Activated CD4-positive, alpha-beta memory T cell treated with anti-CD3 and anti-CD28 coated beads, Interleukin-2, amount 10 ng/mL, durations not matched to agents 7 days and 5 days (primary cell): ENCODE results near the gene CDS2. TPM values are rescaled to one million over a fixed set of nuclear protein-coding genes. Genes with fewer than 3 reads are reported as not detected.

Source experiments
- CTCF ChIA-PET: fragments of 350-600 bp; sonication (Branson Sonifier 250); formaldehyde crosslinking; loops from one replicate; lab custom pipeline; 2021; ENCODE audit warnings: antibody characterized with exemption, inconsistent platforms; lab: Charles Lee
- POLR2A ChIA-PET: fragments of 350-600 bp; sonication (Branson Sonifier 250); formaldehyde crosslinking; loops from one replicate; lab custom pipeline; 2021; ENCODE audit warnings: antibody characterized with exemption; lab: Charles Lee
- DNase-seq: peaks from one replicate; pipeline ENCODE4 v3.0.0-alpha.2; 2020
- H3K27ac Mint-ChIP-seq: one replicate; pipeline ENCODE4 v1.8.0; 2021; ENCODE audit warnings: mild to moderate bottlenecking, mixed read lengths
- H3K27me3 Mint-ChIP-seq: one replicate; pipeline ENCODE4 v1.8.0; 2021; ENCODE audit warnings: mixed read lengths
- H3K36me3 Mint-ChIP-seq: one replicate; pipeline ENCODE4 v1.8.0; 2021; ENCODE audit warnings: low read depth, mixed read lengths
- H3K4me1 Mint-ChIP-seq: one replicate; pipeline ENCODE4 v1.8.0; 2021; ENCODE audit warnings: mixed read lengths
- H3K4me3 Mint-ChIP-seq: one replicate; pipeline ENCODE4 v1.8.0; 2021; ENCODE audit warnings: mild to moderate bottlenecking, mixed read lengths
- H3K9me3 Mint-ChIP-seq: one replicate; pipeline ENCODE4 v1.8.0; 2021; ENCODE audit warnings: mixed read lengths
- total RNA-seq, 2 experiments: library from RNA; stranded (reverse); gene quantifications; one replicate each; pipeline ENCODE4 v1.2.3, GENCODE V29; 2021

CDS2 gene
- total RNA-seq, 2 experiments from 2014 or later: 67.4 to 68.2 TPM

DNA sequence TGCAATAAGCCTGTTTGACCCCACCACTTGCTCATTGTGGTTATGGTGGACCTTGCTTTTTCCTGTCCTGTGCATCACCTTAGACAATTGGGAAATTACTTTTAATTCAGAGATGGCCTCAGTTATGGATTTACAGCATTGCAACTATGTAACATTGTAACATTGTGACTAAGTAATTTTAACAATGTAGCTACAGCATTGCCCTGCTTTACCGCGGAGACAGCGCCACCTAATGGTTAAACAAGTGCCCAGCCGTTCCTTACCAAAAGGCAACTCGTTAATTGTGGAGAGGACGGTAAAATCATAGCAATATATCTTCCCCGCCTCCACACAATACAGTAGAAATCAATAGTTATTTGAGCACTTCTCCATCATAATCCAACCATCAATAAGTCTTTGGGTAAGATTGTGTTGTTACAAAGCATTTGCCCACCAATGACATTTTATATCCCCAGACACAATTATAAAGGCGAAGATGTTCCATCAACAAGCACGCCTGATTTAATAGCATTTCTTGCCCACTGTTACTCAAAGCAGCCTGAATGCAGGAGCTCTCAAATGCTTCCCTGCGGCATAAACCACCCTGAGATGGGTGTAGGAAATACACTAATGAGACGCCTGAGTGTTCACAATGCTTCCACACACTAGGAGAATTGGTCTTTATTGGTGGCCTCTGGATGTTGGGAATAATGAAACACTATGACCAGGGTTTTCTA lies 96.3 kb downstream of the CDS2 start:
- no peaks in the 10 kb centered on the region for H3K36me3 Mint-ChIP-seq
- POLR2A ChIA-PET: no interaction called here
- no peaks in the 10 kb centered on the region for H3K27me3 Mint-ChIP-seq
- no peak overlapping the region for H3K27ac Mint-ChIP-seq
- no peaks in the 10 kb centered on the region for H3K9me3 Mint-ChIP-seq
- H3K4me3 Mint-ChIP-seq: no peak overlapping the region
- CTCF ChIA-PET: interaction anchor here (0.6 to 7.9 kb wide), 16 partner anchors 8 to 220 kb away, joined by 3 to 109 read pairs (median 4); partner anchors contain the start of genes CDS2 and PCNA
- H3K4me1 Mint-ChIP-seq: no peaks in the 10 kb centered on the region
- peak; percentile 67 for DNase-seq

DNA sequence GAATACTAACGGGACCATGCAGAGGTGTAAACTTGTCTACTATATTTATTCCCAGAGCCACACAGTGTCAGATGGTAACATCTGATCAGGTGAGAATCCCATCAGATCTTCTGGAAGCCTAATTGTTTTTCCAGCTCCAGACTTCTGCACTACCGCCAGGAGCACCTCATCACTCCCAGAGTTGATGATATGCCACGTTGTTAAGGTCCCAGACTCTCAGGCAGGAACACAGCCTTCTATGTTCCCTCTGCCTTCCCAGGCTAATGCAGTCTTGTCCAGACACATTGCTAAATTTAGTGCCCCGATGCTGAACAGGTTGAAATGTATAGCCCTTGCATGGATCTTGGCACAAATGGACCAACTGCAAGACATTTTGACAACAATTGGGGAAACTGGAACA lies 103.7 kb downstream of the CDS2 start:
- Mint-ChIP-seq H3K9me3 (no peaks in the 10 kb centered on the region), H3K36me3 (no peaks in the 10 kb centered on the region), H3K27me3 (peaks cover 23% of the 10 kb centered on the region), H3K4me1 (no peaks in the 10 kb centered on the region), H3K4me3 (no peak overlapping the region), H3K27ac (no peak overlapping the region)
- POLR2A ChIA-PET: no interaction called here
- CTCF ChIA-PET: no interaction called here
- DNase-seq: no peak

DNA sequence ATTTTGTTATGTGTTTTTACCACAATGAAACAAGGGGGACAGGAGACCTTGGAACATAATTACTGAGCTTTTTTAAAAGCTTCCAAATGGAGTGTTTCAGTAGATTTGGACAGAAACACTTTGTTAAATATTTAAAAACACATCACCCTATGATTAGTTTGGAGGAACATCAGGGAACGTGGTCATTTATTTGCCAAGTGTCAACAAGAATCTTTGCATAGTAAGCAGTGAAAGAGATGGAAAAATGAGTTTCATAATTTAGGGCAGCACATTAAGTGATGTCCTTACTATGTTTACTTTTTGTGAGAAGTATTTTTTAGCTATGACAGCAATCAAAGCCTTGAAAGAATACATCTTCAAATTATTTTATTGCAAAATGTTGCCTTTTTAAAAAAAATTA lies 107.3 kb downstream of the CDS2 start:
- ChIA-PET CTCF (interaction anchor here (1.3 to 2.3 kb wide), 2 partner anchors 11 to 26 kb away, joined by 3 to 8 read pairs; no protein-coding TSS in a partner anchor), POLR2A (no interaction called here)
- no peak for DNase-seq
- Mint-ChIP-seq H3K36me3 (no peaks in the 10 kb centered on the region), H3K4me3 (no peak overlapping the region), H3K4me1 (no peaks in the 10 kb centered on the region), H3K9me3 (no peaks in the 10 kb centered on the region), H3K27ac (no peak overlapping the region), H3K27me3 (peaks cover 54% of the 10 kb centered on the region)

DNA sequence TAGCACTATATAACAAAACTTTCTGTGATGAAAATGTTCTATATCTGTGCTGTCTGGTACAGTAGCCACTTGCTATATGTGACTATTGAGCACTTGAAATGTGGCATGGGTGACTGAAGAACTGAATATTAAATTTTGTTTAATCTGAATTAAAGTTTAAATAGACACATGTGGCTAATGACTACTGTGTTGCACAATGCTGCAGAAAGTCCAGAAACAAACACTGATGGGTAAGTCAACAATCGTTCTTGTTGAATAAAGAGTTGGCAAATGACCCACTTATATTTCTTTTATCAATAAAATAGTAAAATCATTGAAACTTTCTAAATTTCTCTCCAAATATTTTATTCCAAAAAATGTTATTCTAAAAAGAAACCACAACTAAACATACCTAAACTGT lies 108.2 kb downstream of the CDS2 start:
- DNase-seq: no peak
- H3K9me3 Mint-ChIP-seq: no peaks in the 10 kb centered on the region
- H3K4me3 Mint-ChIP-seq: no peak overlapping the region
- H3K36me3 Mint-ChIP-seq: no peaks in the 10 kb centered on the region
- CTCF ChIA-PET: no interaction called here
- H3K27ac Mint-ChIP-seq: no peak overlapping the region
- H3K4me1 Mint-ChIP-seq: no peaks in the 10 kb centered on the region
- POLR2A ChIA-PET: no interaction called here
- peaks cover 59% of the 10 kb centered on the region for H3K27me3 Mint-ChIP-seq

Other genes starting within 250 kb of the CDS2 start
- gene SLC23A2, start 125.5 kb upstream of the CDS2 start, total RNA-seq: 10 to 100 TPM; 12.9 to 14.1 TPM
- 10 to 100 TPM; 71.2 to 73.3 TPM for gene TMEM230, start 13.9 kb upstream of the CDS2 start, total RNA-seq
- gene PCNA, start 7.0 kb upstream of the CDS2 start, total RNA-seq: 100 to 1,000 TPM; 413 to 415 TPM
- not detected for gene PROKR2, start 189.9 kb downstream of the CDS2 start, total RNA-seq